SH-SY5Y (cell line): ENCODE results near the gene CELSR1.

Source experiments
- GATA2 ChIP-seq: IDR thresholded peaks from 2 replicates; pipeline ENCODE4 v1.6.1; 2011; ENCODE audit warnings: mild to moderate bottlenecking, low read depth, low read length
- GATA3 ChIP-seq: IDR thresholded peaks from 2 replicates; pipeline ENCODE4 v1.6.1; 2011; ENCODE audit warnings: low read depth, mild to moderate bottlenecking, low read length, moderate library complexity

- TF ChIP-seq GATA3 (no peak), GATA2 (no peak)
Measured at GRCh38 chr22:46575911-46576555, 38.6 kb upstream of the CELSR1 start.
